Ovary (tissue), 9 donors: Measurements from ENCODE around the gene BATF. TPM values are rescaled to one million over a fixed set of nuclear protein-coding genes. Genes with fewer than 3 reads are reported as not detected.

Experiments
- DNase-seq, 5 donors: peaks; one replicate each; pipeline ENCODE4 v3.0.0-alpha.2; 2019 to 2020
- H3K27ac ChIP-seq, 2 donors: fragments of 200-600 bp; one replicate each; pipeline versions ENCODE4 v1.5.1 to v1.8.0; 2019 to 2022
- H3K27me3 ChIP-seq: fragments of 200-600 bp; one replicate; pipeline ENCODE4 v1.8.0; 2022
- H3K36me3 ChIP-seq: fragments of 200-600 bp; sonication (generic); one replicate; pipeline ENCODE4 v1.5.1; 2019
- H3K4me1 ChIP-seq: one replicate; pipeline ENCODE4 v1.8.1; 2013; ENCODE audit warnings: mild to moderate bottlenecking, moderate library complexity; ENCODE audit not compliant: insufficient read depth
- H3K4me3 ChIP-seq: fragments of 200-600 bp; sonication (generic); one replicate; pipeline ENCODE4 v1.5.1; 2017
- H3K9me3 ChIP-seq, 2 donors: fragments of 200-600 bp in 1 of 2; sonication (generic) in 1 of 2; one replicate each; pipeline versions ENCODE4 v1.5.1 to v1.8.1; 2013 to 2019; ENCODE audit warnings: mild to moderate bottlenecking in 1 of 2, moderate library complexity in 1 of 2
- EP300 ChIP-seq: sonication (generic); formaldehyde crosslinking; IDR thresholded peaks from one replicate; pipeline ENCODE4 v1.6.1; 2017; ENCODE audit warnings: antibody characterized with exemption
- POLR2A ChIP-seq: fragments of 450-650 bp; IDR thresholded peaks from one replicate; pipeline ENCODE4 v1.6.1; 2017; ENCODE audit warnings: antibody characterized with exemption, mild to moderate bottlenecking, moderate library complexity
- WGBS, 3 donors: extraction: QIAGEN DNeasy Blood & Tissue Kit in 1 of 3; methylation state at CpG; one replicate each; pipeline versions ENCODE4 v1.1.5 to v1.1.7; 2013 to 2017; 5-methylcytosine and 5-hydroxymethylcytosine counted together
- intact Hi-C, 4 donors: fragments of 100-400 bp; cut with DNase I; formaldehyde crosslinking; loops; one replicate each; pipeline versions ENCODE4 v1.11.0 to v1.15.1; 2022 to 2023
- polyA plus RNA-seq, 2 donors: library from polyadenylated mRNA; stranded (reverse); fragments of 200-250 nt in 1 of 2; fragments of 350-450 nt in 1 of 2; fragmentation: Illumina TruSeq in 1 of 2; extraction: RNeasy Lipid Tissue Mini Kit (QIAGEN cat#74804) in 1 of 2; gene quantifications; one replicate each; pipeline ENCODE4 v1.2.3, GENCODE V29; 2013 to 2014
- total RNA-seq, 7 donors: library from RNA; depleted of rRNA in 2 of 7; stranded (reverse); fragments of >200 nt in 2 of 7; fragmentation: NEBNext Ultra II Directional in 3 of 7; extraction: Animal tissue kit (Norgen Biotek cat#: 25700) in 3 of 7; gene quantifications; one replicate each; pipeline versions ENCODE4 v1.1.0 to v1.2.4, GENCODE V29; 2016 to 2023
- TF ChIP-seq, protein P1 (sequence below), 3 donors: fragments of 450-650 bp in 2 of 3; fragments of 200-600 bp in 1 of 3; IDR thresholded peaks; one replicate each; pipeline versions ENCODE4 v1.5.1 to v1.8.0; 2016 to 2022; ENCODE audit warnings: antibody characterized with exemption in 3 of 3, mild to moderate bottlenecking in 1 of 3
- donor health status: DM: no; HTN: no; CAD: no; lungs with moderate emphysema.
- donor health status: DM: no; HTN: no; CAD: no.
- donor health status: Bipolar disorder and iron deficiency.
- donor health status: DM: yes; HTN: yes; CAD: no.
- donor health status: DM: no; HTN: no; CAD: no.
- donor health status: DM: yes; HTN: yes; CAD: no.

BATF gene
- total and polyA plus RNA-seq, 9 donors = 0.45 to 1.7 (median 0.69) TPM

DNA sequence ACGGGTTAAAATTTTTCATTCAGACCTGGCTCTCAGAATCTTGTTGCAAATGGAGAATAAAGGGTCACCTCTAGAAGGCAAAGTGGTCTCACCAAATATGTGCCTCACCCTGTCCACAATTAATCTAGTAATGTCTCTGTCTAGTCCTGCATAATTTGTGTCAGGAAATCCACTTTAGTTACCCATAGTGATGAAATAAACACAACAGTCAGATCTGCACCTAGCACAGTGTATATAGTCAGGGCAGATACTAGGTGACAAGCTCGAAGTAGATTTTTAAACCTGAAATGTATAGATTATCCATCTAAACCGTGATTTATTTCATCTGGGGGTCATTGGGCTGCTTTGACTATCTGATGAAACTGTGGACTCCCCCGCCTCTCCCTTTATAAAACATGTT, 40.2 kb downstream of the BATF start:
- Histone ChIP-seq H3K4me3 (no peak overlapping the region), H3K27ac (no peak overlapping the region), H3K4me1 (no peaks in the 10 kb centered on the region), H3K27me3 (no peaks in the 10 kb centered on the region), H3K9me3 (no peaks in the 10 kb centered on the region), H3K36me3 (no peaks in the 10 kb centered on the region)
- TF ChIP-seq, protein P1, sequence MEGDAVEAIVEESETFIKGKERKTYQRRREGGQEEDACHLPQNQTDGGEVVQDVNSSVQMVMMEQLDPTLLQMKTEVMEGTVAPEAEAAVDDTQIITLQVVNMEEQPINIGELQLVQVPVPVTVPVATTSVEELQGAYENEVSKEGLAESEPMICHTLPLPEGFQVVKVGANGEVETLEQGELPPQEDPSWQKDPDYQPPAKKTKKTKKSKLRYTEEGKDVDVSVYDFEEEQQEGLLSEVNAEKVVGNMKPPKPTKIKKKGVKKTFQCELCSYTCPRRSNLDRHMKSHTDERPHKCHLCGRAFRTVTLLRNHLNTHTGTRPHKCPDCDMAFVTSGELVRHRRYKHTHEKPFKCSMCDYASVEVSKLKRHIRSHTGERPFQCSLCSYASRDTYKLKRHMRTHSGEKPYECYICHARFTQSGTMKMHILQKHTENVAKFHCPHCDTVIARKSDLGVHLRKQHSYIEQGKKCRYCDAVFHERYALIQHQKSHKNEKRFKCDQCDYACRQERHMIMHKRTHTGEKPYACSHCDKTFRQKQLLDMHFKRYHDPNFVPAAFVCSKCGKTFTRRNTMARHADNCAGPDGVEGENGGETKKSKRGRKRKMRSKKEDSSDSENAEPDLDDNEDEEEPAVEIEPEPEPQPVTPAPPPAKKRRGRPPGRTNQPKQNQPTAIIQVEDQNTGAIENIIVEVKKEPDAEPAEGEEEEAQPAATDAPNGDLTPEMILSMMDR (IDR thresholded peaks at IDR 0.05) = no peak
- no peak for TF ChIP-seq EP300
- TF ChIP-seq POLR2A = no peak
- DNase-seq = no peak
- WGBS, 3 donors = 67 to 69% (median 67%) methylated on average over 4 of the region's 4 CpGs
- intact Hi-C loops = no loop called here

DNA sequence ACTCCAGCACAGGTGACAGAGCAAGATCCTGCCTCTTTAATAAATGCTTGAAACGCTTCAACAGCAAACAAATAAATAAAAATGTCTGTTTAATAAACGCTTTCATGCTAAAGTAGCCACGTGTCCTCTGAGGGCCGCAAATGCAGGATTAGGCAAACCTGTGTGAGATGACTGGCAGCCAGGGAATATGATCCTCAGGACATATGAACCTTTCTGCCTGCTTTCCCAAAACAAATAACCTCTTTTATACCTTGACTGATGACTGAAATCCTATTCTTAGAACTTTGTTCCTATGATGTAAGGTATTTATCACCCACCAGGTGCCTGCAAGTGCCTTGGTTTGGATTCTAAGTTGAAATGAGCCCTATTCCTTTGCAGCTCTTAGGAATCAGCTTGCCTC, 41.7 kb downstream of the BATF start:
- no peak overlapping the region for H3K27ac ChIP-seq
- intact Hi-C loops = no loop called here
- DNase-seq = no peak
- H3K36me3 ChIP-seq = no peaks in the 10 kb centered on the region
- H3K9me3 ChIP-seq = no peaks in the 10 kb centered on the region
- TF ChIP-seq EP300 = no peak
- H3K4me1 ChIP-seq = no peaks in the 10 kb centered on the region
- no peaks in the 10 kb centered on the region for H3K27me3 ChIP-seq
- no peak overlapping the region for H3K4me3 ChIP-seq
- 48 to 59% (median 49%) methylated on average over 4 of the region's 4 CpGs for WGBS, 3 donors

DNA sequence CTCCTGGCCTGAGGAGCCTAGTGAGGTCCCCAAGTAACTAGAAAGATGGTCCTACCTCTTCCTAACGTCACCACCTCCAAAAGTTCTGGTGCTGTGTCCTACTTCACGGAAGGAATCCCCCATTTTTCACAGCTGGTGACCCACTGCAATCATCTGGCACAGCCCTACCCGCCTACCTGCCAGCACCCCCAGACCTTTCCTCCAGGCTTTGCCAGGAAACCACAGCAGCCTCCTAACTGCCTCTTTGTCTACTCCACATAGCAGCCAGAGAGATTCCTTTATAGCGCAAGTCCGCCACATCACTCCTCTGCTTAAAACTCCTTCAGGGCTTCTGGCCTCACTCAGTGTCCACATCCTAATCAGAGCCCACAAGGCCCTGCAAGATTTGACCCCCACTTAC, 42.8 kb downstream of the BATF start:
- Histone ChIP-seq H3K4me3 (no peak overlapping the region), H3K36me3 (no peaks in the 10 kb centered on the region), H3K9me3 (no peaks in the 10 kb centered on the region), H3K27me3 (no peaks in the 10 kb centered on the region), H3K4me1 (no peaks in the 10 kb centered on the region), H3K27ac (no peak overlapping the region)
- no peak for DNase-seq
- 76 to 91% (median 80%) methylated on average over 5 of the region's 5 CpGs for WGBS, 3 donors
- no peak for TF ChIP-seq EP300
- TF ChIP-seq, protein P1 (IDR thresholded peaks at IDR 0.05) = no peak
- no peak for TF ChIP-seq POLR2A
- intact Hi-C loops = no loop called here

DNA sequence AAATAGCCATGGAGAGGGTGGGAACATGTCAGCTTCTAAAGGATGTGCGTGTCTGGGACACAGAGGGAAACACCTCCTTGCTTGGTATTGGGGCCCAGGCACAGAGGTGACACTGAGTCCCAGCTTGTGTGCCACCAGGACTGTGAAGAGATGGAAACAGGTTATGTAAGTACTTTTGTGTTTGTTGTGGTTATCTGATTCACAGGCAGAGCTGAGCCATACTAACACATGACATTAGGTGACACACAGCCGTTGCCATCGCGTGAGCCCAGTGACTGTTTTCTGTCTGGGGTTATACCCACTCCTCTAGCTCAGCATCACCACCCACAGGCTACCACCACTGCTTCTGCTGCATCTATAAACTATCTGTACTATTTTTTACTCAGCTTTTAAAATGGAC, 44.1 kb downstream of the BATF start:
- no peaks in the 10 kb centered on the region for H3K9me3 ChIP-seq
- intact Hi-C loops = no loop called here
- TF ChIP-seq, protein P1 (IDR thresholded peaks at IDR 0.05) = no peak
- TF ChIP-seq POLR2A = no peak
- no peak for TF ChIP-seq EP300
- WGBS, 3 donors = 76 to 86% (median 78%) methylated on average over 4 of the region's 4 CpGs
- H3K4me3 ChIP-seq = no peak overlapping the region
- no peaks in the 10 kb centered on the region for H3K36me3 ChIP-seq
- no peaks in the 10 kb centered on the region for H3K27me3 ChIP-seq
- H3K27ac ChIP-seq = no peak overlapping the region
- no peak for DNase-seq
- H3K4me1 ChIP-seq = no peaks in the 10 kb centered on the region

DNA sequence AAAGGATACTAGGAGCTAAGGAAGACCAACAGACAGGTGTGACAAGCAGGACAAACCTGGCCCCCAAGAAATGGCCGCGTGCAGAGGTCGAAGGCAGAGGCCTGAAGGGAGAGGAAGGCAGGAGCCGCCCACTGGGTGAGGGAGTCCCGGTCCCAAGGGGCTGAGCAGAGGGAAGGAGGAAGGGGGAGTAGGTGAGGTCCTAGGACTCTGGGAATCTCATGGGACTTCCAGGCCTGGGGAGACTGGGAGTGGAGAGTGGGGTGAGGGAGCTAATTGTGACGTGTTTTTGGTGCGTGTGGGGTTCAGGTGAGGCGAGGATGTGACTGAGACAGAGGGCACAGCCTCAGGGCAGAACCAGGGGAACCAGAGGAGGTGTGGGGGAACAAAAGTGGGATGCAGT, 44.5 kb downstream of the BATF start:
- Histone ChIP-seq H3K4me1 (no peaks in the 10 kb centered on the region), H3K27ac (no peak overlapping the region), H3K9me3 (no peaks in the 10 kb centered on the region), H3K4me3 (no peak overlapping the region), H3K36me3 (no peaks in the 10 kb centered on the region), H3K27me3 (no peaks in the 10 kb centered on the region)
- intact Hi-C loops = no loop called here
- DNase-seq = no peak
- TF ChIP-seq, protein P1 (IDR thresholded peaks at IDR 0.05) = no peak
- TF ChIP-seq POLR2A (no peak), EP300 (no peak)
- 68 to 74% (median 69%) methylated on average over 8 of the region's 8 CpGs for WGBS, 3 donors
